Measurements from ENCODE around the gene UBE3C. TPM values are rescaled to one million over a fixed set of nuclear protein-coding genes. Genes with fewer than 3 reads are reported as not detected.
"Not testable (repeated sequence)": the region's sequence is repeated elsewhere in the genome, so short reads cannot be mapped to it uniquely, and the experiment has no call there.

Gene UBE3C
- total RNA-seq, 1 experiment from 2014 or later, result 73.1 TPM

- not testable (repeated sequence) for DNase-seq (ENCODE audit: low read depth)
These were observed 7.9 kb upstream of the UBE3C start for GRCh38 chr7:157130849-157131248.

DNA sequence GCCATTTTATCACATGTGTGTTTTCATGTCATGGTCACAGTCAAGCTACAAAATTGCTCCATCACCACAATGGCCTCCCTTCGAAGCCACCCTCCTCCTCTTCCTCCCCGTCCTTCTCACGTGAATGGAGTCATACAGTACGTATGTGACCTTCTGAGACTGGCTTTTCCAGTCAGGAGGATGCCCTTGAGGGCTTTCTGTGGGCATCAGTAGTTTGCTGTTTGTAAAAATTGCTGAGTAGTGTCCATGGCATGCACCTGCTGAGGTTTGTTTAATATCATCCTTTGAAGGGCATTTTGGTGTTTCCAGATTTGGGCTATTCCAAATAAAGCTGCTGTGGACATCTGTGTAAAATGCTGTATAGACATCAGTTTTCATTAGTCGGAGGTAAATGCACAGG is 5.9 kb upstream of the UBE3C start:
- peak; percentile 25 for DNase-seq (ENCODE audit: low read depth)

GRCh38 chr7:157133304-157133703 is 5.4 kb upstream of the UBE3C start:
- DNase-seq (ENCODE audit: low read depth), result no peak

DNA sequence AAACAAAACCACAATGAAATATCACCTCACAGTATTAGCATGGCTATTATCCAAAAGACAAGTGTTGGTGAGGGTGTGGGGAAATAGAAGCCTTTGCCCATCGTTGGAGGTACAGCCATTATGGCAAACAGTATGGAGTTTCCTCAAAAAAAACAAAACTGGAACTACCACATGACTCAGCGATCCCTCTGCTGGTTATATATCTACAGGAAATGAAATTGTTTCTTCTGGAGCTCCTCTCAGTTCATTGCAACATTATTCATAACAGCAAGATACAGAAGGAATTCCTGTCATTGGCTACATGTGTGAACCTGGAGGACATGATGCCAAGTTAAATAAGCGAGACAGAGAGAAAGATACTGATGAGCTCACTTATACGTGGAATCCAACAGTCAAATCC is 2.4 kb upstream of the UBE3C start:
- peak; percentile 75 for DNase-seq (ENCODE audit: low read depth)

GRCh38 chr7:157138101-157138423 is 664 bp upstream of the UBE3C start:
- no peak for DNase-seq (ENCODE audit: low read depth)

DNA sequence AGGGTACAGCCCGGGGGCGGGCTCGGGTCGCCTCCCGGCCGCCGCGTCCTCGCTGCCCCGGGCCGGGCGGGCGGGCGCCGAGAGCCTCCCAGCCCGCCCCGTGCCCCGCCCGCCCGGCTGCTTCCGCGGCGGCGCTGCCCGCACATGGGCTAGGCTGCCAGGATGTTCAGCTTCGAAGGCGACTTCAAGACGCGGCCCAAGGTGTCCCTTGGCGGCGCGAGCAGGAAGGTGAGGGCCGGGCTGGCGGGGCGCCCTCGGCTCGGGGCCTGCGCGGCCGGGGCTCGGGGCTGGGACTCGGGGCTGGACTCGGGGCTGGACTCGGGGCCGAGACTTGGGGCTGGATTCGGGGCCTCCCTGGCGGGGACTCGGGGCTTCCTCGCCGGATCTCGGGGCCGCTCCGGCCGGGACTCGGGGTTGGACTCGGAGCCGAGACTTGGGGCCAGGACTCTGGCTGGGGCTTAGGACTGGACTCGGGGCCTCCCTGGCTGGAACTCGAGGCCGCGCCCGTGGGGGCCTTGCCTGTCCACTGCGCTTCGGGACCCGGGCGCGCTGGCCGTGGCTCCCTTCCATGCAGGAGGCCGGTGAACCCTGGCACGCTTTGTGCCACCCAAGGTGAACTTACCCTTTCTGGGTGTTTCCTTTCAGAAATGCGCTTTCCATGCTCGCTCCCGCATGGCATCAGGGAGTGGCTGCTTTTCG is 534 bp downstream of the UBE3C start:
- peak; percentile 61 for DNase-seq (ENCODE audit: low read depth)

DNA sequence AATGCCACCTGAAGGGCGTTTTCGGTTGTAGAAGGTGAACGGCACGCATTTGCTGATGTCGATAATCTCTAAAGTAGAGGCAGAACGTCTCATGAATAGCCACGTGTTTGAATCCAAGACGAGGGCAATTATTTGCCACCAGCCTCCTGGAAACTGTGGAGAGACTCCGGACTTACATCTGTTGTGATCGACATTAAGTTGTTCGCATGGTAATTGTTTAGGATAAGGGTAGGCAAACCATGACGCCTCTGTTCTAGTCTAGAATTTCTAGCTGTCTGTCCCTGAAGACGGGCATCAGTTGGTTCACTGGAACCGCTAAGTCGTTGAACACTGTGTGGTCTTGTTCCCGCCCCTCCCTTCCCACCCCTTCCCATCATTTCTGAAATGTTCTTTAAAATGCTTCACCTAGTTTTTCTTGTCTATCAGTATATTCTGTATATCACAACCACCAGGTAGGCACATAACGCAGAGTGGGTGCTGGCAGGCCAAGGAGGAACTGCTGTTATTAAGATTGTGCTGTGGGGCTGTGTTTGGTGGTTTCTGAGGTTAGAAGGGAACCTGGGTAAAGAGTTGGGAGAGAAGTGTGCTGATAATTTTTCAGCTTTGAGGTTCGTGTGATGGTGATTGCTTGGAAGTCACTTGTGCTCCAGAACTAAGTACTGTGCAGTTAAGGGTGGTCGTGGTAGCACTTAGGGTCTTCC is 1.2 kb downstream of the UBE3C start:
- DNase-seq (ENCODE audit: low read depth), result peak; percentile 5

DNA sequence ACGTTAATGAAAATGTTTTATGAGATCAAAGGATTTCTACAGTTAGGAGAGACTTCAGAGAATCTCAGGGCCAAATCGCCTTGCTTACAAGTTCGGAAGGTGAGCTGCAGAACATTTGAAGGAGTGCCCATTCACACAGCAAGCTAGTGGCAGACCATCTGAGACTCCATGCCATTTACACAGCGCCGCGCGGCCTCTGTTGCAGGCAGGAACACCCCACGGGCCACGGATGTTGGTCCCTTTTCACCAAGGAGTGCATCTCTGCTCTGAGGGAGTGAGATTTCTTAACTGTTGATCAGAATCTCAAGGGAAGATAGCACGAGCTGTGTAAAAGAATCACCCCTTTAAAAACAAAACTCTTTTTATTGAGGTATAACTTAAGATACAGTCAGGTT is 1.8 kb downstream of the UBE3C start:
- DNase-seq (ENCODE audit: low read depth), result no peak

DNA sequence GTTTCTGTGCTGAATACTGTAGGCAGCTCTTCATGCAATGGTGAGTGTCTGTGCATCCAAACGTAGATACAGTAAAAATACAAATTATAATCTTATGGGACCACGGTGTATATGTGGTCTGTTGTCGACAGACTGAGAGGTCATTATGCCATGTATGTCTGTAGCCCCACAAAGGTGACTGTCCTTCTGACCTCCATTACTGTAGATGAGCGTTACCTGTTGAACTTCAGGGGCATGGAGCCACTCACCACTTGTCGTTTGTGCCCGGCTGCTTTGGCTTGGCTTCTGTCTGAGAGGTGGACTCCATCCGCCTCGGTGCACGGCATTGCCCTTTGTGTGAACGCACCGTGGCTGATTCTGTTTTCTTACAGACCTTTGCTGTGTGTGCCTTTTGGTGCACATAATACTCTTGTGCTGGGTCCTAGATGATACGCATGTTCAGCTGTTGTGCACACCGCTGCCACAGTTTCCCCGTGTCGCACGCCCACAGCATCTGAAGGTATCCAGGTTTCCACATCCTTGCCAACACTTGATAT is 2.9 kb downstream of the UBE3C start:
- DNase-seq (ENCODE audit: low read depth), result no peak

DNA sequence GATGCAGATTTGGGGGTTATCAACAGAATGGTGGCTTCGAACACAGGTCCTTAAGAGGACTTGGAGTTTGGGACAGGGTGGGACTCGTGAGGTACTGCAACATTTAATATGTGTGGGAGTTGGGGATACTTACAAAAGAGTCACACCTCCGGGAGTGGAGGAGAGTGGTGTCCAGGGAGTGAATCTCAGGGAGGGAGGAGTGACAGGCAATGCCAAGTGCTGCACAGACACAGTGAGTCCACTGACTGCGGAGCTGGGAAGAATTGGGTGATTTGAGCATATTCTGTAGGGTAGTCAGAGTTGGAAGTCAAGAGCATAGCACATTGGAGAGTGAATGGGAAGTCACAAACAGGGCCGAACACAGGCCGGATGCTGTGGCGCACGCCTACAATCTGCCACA is 5.1 kb downstream of the UBE3C start:
- no peak for DNase-seq (ENCODE audit: low read depth)

GRCh38 chr7:157149317-157149716 is 10.6 kb downstream of the UBE3C start:
- no peak for DNase-seq (ENCODE audit: low read depth)

- DNase-seq (ENCODE audit: low read depth), result no peak
These were observed 12.2 kb downstream of the UBE3C start for GRCh38 chr7:157150882-157151281.

- DNase-seq (ENCODE audit: low read depth), result no peak
These were observed 13.1 kb downstream of the UBE3C start for GRCh38 chr7:157151626-157152339.

GRCh38 chr7:157152391-157152937 is 13.7 kb downstream of the UBE3C start:
- no peak for DNase-seq (ENCODE audit: low read depth)

- no peak for DNase-seq (ENCODE audit: low read depth)
These were observed 14.5 kb downstream of the UBE3C start for GRCh38 chr7:157153260-157153659.

DNA sequence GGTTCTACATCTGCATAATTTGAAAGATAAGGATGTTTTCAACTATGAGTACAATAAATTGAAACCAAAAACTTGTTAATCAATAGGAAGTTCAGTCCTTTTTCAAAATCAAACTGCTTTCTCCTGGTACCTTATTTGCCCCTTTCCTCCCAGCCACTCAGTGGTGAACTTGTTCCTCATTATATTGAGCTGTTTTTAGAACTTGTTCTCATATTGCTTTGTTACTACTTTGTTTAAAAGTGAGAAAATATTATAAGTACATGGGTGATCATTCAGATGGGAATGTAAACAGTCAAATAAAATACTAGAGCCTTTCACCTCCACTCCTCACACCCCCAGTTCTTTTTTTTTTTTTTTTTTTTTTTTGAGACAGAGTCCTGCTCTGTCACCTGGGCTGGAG is 17.2 kb downstream of the UBE3C start:
- no peak for DNase-seq (ENCODE audit: low read depth)

DNA sequence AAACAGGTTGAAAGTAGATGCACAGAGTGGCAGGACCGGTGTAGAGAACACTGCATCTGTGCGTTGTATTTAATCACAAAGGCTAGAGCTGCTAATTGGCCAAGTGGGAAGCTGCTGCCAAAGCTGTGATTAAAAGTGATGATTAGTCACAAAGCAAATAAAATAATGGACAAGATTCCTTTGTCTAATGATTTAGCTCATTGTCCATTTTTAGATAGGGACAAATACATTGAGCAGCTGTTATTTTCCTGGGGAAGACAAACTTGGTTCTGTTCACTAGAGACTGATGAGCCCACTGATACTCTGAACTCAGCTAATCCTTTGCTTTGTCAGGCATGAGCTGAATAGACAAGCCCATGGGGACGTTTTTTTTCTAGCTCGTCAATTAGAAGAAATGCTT is 19.7 kb downstream of the UBE3C start:
- DNase-seq (ENCODE audit: low read depth), result no peak

DNA sequence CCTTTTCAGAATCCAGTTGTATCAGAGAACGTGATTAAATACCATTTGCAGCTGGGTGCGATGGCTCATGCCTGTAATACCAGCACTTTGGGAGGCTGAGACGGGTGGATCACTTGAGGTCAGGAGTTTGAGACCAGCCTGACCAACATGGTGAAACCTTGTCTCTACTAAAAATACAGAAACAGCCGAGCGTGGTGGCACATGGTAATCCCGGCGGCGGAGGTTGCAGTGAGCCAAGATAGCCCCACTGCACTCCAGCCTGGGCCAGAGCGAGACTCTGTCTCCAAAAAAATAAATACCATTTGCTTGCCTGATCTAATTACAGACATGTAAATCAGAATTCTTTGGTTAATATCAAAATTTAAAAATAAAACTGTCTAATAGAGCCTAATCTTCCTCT is 20.8 kb downstream of the UBE3C start:
- DNase-seq (ENCODE audit: low read depth), result not testable (repeated sequence)

DNA sequence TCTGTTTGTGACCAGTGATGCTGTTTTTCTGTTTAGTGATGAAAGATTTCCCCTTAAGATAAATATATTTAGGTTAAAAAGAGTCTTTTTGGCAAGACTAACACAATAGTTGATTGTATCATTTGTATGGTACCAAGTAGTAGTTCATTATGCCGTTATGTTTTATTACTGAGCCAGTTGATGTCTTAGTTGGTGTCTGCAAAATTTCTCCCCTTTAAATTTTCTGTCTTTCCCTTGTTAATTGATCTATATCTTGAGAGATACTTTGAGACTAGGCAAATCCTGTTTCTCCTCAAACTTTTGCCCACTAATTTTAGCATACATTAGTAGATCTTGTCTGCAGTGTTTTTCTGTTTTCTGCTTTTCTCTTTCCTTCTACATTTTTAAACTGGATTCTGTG is 21.7 kb downstream of the UBE3C start:
- no peak for DNase-seq (ENCODE audit: low read depth)

GRCh38 chr7:157165987-157166386 is 27.3 kb downstream of the UBE3C start:
- no peak for DNase-seq (ENCODE audit: low read depth)

- DNase-seq (ENCODE audit: low read depth), result no peak
These were observed 29.8 kb downstream of the UBE3C start for GRCh38 chr7:157168571-157168970.

GRCh38 chr7:157176771-157177170 is 38.0 kb downstream of the UBE3C start:
- DNase-seq (ENCODE audit: low read depth), result no peak
